Measurements from ENCODE around the gene PCBD2. TPM values are rescaled to one million over a fixed set of nuclear protein-coding genes. Genes with fewer than 3 reads are reported as not detected.
"Not testable (repeated sequence)": the region's sequence is repeated elsewhere in the genome, so short reads cannot be mapped to it uniquely, and the experiment has no call there.

The PCBD2 gene
- total RNA-seq, 1 donor from 2014 or later = 13.8 TPM

DNA sequence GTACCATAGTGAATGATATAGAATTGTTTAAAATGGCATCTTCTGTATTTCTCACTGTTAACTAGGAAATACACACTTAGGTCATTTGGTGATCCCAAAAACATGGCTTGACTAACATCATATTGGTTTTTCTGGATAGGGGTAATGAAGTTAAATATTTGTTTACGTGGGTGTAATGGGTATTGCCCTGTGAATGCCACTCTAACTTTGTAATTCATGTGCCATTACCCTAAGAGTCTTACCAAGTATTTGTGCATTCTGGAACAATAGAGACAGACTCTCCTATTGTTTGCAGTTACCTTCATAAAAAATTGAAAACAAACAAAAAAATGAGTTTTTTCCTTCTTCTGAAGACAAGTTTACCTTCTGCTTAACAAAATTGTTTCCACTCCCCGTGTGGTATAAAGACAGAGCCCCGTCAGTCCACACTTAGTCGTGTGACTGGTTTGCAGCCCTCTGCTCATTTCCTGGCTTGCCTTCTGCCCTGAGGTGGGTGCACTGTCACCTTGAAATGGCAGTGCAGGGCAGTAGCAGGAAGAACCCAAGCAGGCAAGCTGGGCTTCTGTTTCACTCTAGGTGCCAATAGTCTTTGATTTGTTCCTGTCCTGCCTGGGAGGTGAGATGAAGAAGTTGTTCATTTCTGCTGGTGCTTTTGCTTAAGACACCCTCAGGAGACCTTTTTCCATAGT, 53.1 kb downstream of the PCBD2 start:
- no peak for DNase-seq (ENCODE audit: low spot score)

- no peak for DNase-seq (ENCODE audit: low spot score)
These were observed 53.8 kb downstream of the PCBD2 start for GRCh38 chr5:134958755-134959154.

DNA sequence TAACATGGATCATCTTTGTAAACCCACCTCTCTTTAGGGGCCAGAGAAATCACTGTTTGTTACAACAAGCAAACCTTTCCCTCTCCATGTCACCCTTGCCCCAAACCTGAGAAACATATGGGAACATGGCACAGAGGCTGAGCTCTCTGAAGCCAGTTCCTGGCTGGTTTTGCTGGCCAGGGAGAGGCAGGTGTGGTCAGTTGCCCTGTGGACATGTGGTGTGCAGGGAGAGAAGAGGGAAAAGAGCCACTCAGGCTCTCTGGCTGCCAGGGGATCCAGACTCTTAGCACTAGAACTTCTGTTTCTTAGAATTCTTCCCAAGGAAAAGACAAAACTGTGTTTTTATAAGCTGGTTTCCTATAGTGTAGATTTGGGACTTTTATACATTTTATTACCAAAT, 58.2 kb downstream of the PCBD2 start:
- no peak for DNase-seq (ENCODE audit: low spot score)

GRCh38 chr5:134964359-134965270, 59.7 kb downstream of the PCBD2 start:
- no peak for DNase-seq (ENCODE audit: low spot score)

- no peak for DNase-seq (ENCODE audit: low spot score)
These were observed 60.4 kb downstream of the PCBD2 start for GRCh38 chr5:134965271-134965825.

GRCh38 chr5:134967607-134968006, 62.7 kb downstream of the PCBD2 start, which contains the start of gene CATSPER3:
Gene CATSPER3, plus strand, starts transcription at chr5:134967907. Its CDS starts 85 bp downstream, at chr5:134967992.
- no peak for DNase-seq (ENCODE audit: low spot score)

DNA sequence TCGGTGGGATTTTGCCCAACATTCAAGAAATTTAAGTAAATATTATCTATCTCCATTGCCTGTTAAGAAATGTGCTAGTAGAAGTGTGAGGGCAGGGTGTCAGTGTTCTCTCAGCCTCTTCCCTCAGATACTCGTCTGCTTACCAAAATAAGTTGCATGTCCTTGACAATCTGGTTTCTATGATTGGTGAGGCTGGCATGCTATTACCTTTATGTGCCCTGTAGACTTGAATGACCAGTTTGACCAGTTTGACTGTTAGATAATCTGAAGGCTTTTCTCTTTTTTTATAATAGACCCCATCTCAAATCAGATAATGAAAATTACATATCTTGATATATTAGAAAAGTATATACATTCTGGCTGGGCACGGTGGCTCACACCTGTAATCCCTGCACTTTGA, 63.1 kb downstream of the PCBD2 start:
- no peak for DNase-seq (ENCODE audit: low spot score)

- DNase-seq (ENCODE audit: low spot score) = no peak
These were observed 64.2 kb downstream of the PCBD2 start for GRCh38 chr5:134969166-134969565.

DNA sequence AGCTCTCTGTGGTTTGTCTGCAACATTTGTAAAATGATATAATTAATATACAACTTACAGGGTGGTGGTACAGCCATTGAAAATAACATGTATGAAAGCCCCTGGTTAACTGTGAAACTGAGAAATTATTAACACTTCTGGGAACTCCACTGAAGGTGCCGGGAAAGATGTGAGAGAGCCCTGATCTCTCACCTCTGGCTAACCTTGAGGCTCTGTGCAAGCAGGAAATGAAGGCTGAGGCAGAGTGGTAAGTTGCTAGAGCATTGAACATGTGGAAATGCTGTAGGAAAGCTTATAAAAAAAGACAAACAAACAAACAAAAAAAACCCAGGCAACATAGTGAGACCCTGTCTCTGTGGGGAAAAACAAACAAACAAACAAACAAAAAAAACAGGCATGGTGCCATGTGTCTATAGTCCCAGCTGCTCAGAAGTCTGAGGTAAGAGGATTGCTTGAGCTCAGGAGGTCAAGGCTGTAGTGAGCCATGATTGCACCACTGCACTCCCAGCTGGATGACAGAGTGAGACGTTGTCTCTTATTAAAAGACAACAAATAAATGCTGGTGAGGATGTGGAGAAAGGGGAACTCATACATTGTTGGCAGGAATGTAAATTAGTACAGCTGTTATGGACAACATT, 70.3 kb downstream of the PCBD2 start:
- no peak for DNase-seq (ENCODE audit: low spot score)

GRCh38 chr5:134975843-134976242, 70.9 kb downstream of the PCBD2 start:
- no peak for DNase-seq (ENCODE audit: low spot score)

DNA sequence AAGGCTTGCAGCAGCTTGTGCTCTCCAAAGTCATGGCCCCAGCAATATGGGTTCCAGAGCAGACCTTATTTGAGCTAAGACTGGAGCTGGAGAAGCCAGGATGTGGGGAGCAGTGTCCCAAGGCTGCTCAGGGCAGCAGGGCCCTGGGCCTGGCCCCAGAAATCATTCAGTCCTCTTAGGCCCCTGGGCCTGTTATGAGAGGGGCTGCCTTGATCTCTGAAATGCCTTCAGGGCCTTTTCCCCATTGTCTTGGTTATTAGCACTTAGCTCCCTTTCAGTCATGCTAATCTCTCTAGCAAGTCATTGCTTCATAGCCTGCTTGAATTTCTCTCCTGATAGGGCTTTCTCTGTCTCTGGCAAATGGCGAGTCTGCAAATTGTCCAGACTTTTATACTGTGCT, 71.9 kb downstream of the PCBD2 start:
- no peak for DNase-seq (ENCODE audit: low spot score)

GRCh38 chr5:134979416-134979815, 74.5 kb downstream of the PCBD2 start:
- DNase-seq (ENCODE audit: low spot score) = no peak

- DNase-seq (ENCODE audit: low spot score) = no peak
These were observed 77.3 kb downstream of the PCBD2 start for GRCh38 chr5:134982230-134982629.

GRCh38 chr5:134989266-134989830, 84.4 kb downstream of the PCBD2 start:
- no peak for DNase-seq (ENCODE audit: low spot score)

DNA sequence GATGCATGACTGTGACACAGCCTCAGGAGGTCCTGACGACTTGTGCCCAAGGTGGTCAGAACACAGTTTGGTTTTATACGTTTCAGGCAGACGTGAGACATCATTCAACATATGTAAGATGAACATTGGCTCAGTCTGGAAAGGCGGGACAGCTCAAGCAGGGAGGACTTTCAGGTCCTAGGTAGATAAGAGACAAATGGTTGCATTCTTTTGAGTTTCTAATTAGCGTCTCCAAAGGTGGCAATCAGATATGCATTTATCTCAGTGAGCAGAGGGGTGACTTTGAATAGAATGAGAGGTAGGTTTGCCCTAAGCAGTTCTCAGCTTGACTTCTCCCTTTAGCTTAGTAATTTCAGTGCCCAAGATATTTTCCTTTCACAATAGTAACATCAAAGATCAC, 85.3 kb downstream of the PCBD2 start:
- not testable (repeated sequence) for DNase-seq (ENCODE audit: low spot score)

- no peak for DNase-seq (ENCODE audit: low spot score)
These were observed 87.2 kb downstream of the PCBD2 start for GRCh38 chr5:134992148-134992547.

DNA sequence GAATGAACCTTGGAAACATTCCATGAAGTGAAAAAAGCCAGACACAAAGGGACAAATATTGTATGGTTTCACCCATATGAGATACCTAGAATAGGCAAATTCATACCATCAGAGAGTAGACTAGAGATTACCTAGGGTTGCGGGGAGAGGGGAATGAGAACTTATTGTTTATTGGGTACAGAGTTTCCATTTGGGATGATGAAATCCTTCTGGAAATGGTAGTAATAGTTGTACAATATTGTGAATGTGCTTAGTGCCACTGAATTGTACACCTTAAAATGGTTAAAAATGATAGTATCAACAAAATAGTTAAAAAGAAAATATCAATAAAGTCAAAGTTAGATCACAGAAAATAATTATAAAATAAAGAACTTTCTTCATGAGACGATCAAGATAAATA, 88.2 kb downstream of the PCBD2 start:
- DNase-seq (ENCODE audit: low spot score) = no peak

GRCh38 chr5:134994560-134995156, 89.7 kb downstream of the PCBD2 start:
- no peak for DNase-seq (ENCODE audit: low spot score)

- no peak for DNase-seq (ENCODE audit: low spot score)
These were observed 91.0 kb downstream of the PCBD2 start for GRCh38 chr5:134995850-134996402.

DNA sequence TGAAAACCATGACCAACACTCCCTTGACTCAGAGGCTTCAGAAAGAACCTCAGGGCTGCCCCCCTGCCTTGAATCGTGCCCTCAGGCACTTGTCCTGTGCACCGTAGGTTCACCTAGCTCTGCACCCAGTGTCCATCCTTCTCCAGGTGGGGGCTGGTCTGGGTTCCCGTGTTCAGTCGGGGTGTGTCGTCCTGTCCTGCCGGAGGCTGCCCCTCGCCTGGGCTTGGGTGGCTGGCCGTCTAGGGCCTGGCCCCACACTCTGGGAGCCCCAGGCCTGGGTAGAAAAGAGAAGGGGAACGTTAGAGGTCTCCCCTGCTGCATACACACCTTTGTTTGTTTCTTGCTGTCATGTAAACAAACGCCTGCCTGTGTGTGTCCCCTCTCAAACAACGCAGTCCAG, 92.1 kb downstream of the PCBD2 start:
- DNase-seq (ENCODE audit: low spot score) = no peak

DNA sequence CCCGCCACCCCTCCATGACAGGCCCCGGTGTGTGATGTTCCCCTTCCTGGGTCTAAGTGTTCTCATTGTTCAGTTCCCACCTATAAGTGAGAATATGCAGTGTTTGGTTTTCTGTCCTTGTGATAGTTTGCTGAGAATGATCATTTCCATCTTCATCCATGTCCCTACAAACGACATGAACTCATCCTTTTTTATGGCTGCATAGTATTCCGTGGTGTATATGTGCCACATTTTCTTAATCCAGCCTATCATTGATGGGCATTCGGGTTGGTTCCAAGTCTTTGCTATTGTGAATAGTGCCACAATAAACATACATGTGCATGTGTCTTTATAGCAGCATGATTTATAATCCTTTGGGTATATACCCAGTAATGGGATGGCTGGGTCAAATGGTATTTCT, 93.1 kb downstream of the PCBD2 start:
- DNase-seq (ENCODE audit: low spot score) = not testable (repeated sequence)

All from ureter (tissue), 1 donor.